KMS-11 (cell line): ENCODE measurements around the gene CRYGS.
"Not testable (repeated sequence)": the region's sequence is repeated elsewhere in the genome, so short reads cannot be mapped to it uniquely, and the experiment has no call there.

ENCODE experiments used
- H2AFZ ChIP-seq: fragments of 200-600 bp; sonication (generic); 2 replicates; pipeline ENCODE4 v1.6.1; 2016; ENCODE audit warnings: antibody characterized with exemption, mixed run types, low read depth
- H3K27ac ChIP-seq: fragments of 200-600 bp; sonication (generic); 2 replicates; pipeline ENCODE4 v1.6.1; 2016; ENCODE audit warnings: mild to moderate bottlenecking, mixed run types
- H3K27me3 ChIP-seq: fragments of 200-600 bp; sonication (generic); 2 replicates; pipeline ENCODE4 v1.6.1; 2017; ENCODE audit warnings: mild to moderate bottlenecking, low read depth, mixed run types, moderate library complexity; ENCODE audit not compliant: insufficient read depth
- H3K36me3 ChIP-seq: fragments of 200-600 bp; sonication (generic); 2 replicates; pipeline ENCODE4 v1.6.1; 2017; ENCODE audit warnings: mild to moderate bottlenecking, mixed run types; ENCODE audit not compliant: insufficient read depth
- H3K4me1 ChIP-seq: fragments of 200-600 bp; sonication (generic); 2 replicates; pipeline ENCODE4 v1.6.1; 2016; ENCODE audit warnings: mild to moderate bottlenecking, low read depth, mixed run types; ENCODE audit not compliant: poor library complexity, severe bottlenecking
- H3K4me2 ChIP-seq: fragments of 200-600 bp; sonication (generic); 2 replicates; pipeline ENCODE4 v1.7.0; 2016; ENCODE audit warnings: mild to moderate bottlenecking, mixed run types
- H3K4me3 ChIP-seq: fragments of 200-600 bp; sonication (generic); IDR thresholded peaks from 2 replicates; pipeline ENCODE4 v1.6.1; 2017; ENCODE audit warnings: low read depth, low read length, mixed read lengths; ENCODE audit not compliant: insufficient read depth
- H3K79me2 ChIP-seq: fragments of 200-600 bp; sonication (generic); 2 replicates; pipeline ENCODE4 v1.6.1; 2016; ENCODE audit warnings: low read depth, mixed run types; ENCODE audit not compliant: insufficient read depth
- H3K9ac ChIP-seq: fragments of 200-600 bp; sonication (generic); 2 replicates; pipeline ENCODE4 v1.6.1; 2016; ENCODE audit warnings: mild to moderate bottlenecking, mixed run types
- H4K20me1 ChIP-seq: fragments of 200-600 bp; sonication (generic); 2 replicates; pipeline ENCODE4 v1.6.1; 2016; ENCODE audit warnings: mild to moderate bottlenecking, mixed run types; ENCODE audit not compliant: insufficient read depth
- TF ChIP-seq, protein P1 (sequence below): fragments of 200-600 bp; sonication (generic); conservative IDR thresholded peaks from 2 replicates; pipeline ENCODE4 v1.6.1; 2017; ENCODE audit warnings: low read depth, mild to moderate bottlenecking, antibody characterized with exemption, low read length, moderate library complexity, mixed read lengths

The CRYGS gene

DNA sequence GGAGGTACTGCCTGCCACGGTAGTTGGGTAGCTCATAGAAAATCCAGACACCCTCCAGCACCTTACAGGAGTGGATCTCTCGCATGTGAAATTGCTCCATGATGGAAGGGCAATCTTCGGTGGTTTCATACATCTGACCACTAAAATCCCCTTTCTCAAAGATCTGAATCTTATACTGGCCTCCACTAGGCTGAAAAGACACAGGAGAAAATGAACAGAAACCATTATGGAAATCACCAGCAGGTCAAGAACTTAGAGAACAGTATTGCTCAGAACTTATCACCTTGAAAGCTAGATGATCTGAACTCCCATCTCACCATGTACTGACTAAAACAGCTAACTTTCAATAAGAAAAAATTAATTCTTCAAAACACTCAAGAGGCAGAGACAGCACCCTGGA lies 5.4 kb downstream of the CRYGS start:
- H2AFZ ChIP-seq, result no peak overlapping the region
- peaks cover 9% of the 10 kb centered on the region for H3K4me1 ChIP-seq
- H4K20me1 ChIP-seq, result no peaks in the 10 kb centered on the region
- no peak overlapping the region for H3K9ac ChIP-seq
- no peak overlapping the region for H3K27ac ChIP-seq
- no peak overlapping the region for H3K4me2 ChIP-seq
- no peaks in the 10 kb centered on the region for H3K79me2 ChIP-seq
- TF ChIP-seq, protein P1, sequence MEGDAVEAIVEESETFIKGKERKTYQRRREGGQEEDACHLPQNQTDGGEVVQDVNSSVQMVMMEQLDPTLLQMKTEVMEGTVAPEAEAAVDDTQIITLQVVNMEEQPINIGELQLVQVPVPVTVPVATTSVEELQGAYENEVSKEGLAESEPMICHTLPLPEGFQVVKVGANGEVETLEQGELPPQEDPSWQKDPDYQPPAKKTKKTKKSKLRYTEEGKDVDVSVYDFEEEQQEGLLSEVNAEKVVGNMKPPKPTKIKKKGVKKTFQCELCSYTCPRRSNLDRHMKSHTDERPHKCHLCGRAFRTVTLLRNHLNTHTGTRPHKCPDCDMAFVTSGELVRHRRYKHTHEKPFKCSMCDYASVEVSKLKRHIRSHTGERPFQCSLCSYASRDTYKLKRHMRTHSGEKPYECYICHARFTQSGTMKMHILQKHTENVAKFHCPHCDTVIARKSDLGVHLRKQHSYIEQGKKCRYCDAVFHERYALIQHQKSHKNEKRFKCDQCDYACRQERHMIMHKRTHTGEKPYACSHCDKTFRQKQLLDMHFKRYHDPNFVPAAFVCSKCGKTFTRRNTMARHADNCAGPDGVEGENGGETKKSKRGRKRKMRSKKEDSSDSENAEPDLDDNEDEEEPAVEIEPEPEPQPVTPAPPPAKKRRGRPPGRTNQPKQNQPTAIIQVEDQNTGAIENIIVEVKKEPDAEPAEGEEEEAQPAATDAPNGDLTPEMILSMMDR, result no peak
- no peaks in the 10 kb centered on the region for H3K36me3 ChIP-seq
- H3K27me3 ChIP-seq, result no peaks in the 10 kb centered on the region
- no peak overlapping the region for H3K4me3 ChIP-seq

DNA sequence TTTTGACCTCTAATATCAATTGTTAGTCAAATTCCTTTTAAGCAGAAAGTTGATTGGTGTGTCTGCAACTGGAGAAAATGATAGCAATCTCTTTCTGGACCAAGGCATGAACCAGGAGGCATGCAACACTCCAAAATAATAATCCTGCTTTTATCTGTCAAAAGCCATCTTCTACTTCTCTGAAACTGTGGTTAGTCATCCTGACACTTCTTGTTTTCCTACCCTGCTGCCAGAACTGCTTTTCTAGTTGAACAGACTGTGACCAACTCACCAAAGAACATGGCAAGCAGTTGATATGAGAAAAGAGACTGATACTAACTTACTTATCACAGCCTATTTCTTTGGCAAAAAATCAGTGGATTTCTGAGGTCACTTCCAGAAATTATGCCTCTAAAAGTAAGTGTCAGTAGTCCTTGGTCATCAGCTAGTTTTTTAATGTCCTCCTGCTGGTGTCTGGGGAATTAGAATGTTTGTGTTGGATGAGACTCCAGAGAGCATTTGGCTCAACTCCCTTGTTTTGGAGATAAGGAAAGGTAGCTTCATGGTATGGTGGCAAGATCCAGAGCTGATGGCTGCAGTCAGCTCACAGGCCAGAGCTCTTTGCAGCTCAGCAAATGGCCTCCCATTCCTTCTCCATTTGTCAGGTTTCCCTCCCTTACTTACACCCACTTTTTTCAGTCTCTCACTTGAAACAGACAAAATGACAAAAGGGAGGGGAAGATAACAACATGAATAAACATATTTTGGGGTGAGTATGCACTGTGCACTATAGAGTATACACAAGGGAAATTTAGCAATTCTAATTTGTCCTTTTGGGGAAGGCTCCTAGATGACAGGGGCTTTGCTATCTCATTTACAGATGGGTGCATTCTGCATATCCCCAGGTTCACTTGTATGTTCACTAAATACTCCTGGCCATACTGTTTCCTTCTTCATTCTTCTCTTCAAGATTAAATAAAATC lies 7.0 kb downstream of the CRYGS start:
- Histone ChIP-seq H2AFZ (no peak overlapping the region), H3K9ac (no peak overlapping the region), H3K4me3 (no peak overlapping the region), H3K27me3 (no peaks in the 10 kb centered on the region), H3K27ac (no peak overlapping the region), H3K4me1 (peaks cover 9% of the 10 kb centered on the region), H3K36me3 (no peaks in the 10 kb centered on the region), H3K79me2 (no peaks in the 10 kb centered on the region), H4K20me1 (no peaks in the 10 kb centered on the region), H3K4me2 (no peak overlapping the region)
- TF ChIP-seq, protein P1, result no peak

DNA sequence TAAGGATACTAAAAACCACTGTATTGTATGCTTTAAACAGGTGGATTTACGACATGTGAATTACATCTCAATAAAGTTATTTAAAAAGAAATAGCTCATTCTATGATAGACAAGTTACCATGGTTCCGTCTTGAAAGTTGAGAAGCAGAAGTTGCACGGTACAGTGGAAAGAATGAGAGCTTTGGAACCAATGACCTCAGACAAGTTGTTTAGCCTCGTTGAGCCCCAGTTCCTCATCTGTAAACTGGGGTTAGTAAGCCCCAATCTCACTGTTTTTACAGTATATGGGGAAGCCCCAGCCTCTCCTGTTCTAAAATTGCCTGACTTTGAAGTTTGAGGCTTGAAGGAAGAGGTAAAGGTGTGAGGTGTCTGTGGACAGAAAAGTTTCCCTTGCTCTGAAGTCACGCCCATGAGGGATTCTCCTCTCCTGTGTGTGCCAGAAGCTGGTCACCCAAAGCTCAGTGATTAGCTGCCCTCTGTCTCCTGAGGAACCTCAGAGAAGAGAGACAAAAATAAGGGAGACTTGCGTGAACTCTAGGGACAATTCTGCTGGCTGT lies 10.0 kb downstream of the CRYGS start:
- TF ChIP-seq, protein P1, result no peak
- Histone ChIP-seq H3K27me3 (no peaks in the 10 kb centered on the region), H3K79me2 (no peaks in the 10 kb centered on the region), H3K27ac (no peak overlapping the region), H3K9ac (no peak overlapping the region), H3K4me3 (no peak overlapping the region), H3K4me1 (no peaks in the 10 kb centered on the region), H4K20me1 (no peaks in the 10 kb centered on the region), H3K36me3 (no peaks in the 10 kb centered on the region), H3K4me2 (no peak overlapping the region), H2AFZ (no peak overlapping the region)

DNA sequence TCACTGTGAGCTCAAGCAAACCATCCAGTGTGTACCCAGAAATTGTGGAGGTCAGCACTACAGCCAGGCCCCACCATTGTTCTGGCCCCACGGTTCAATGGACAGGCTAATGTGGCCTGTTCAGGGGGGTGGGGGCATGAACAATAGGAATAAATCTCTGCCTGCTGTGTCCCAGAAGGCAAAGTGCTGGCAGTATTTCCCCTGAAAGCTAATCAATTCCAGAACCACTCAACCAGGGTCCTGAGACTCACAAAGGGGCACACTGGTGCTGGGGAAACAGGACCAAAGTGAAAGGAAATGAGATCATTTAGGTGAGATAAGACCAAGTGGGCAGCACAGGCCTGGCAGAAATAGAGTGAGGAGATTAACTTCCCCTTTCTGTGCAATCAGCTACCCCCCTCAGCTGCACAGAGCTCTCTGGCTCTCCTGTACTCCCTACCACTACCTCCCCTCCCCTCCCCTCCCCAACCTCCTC lies 11.5 kb downstream of the CRYGS start:
- no peak overlapping the region for H3K27ac ChIP-seq
- no peak overlapping the region for H3K9ac ChIP-seq
- TF ChIP-seq, protein P1, result no peak
- H3K79me2 ChIP-seq, result no peaks in the 10 kb centered on the region
- no peak overlapping the region for H3K4me3 ChIP-seq
- no peaks in the 10 kb centered on the region for H4K20me1 ChIP-seq
- no peak overlapping the region for H2AFZ ChIP-seq
- no peak overlapping the region for H3K4me2 ChIP-seq
- H3K27me3 ChIP-seq, result no peaks in the 10 kb centered on the region
- no peaks in the 10 kb centered on the region for H3K4me1 ChIP-seq
- H3K36me3 ChIP-seq, result no peaks in the 10 kb centered on the region

DNA sequence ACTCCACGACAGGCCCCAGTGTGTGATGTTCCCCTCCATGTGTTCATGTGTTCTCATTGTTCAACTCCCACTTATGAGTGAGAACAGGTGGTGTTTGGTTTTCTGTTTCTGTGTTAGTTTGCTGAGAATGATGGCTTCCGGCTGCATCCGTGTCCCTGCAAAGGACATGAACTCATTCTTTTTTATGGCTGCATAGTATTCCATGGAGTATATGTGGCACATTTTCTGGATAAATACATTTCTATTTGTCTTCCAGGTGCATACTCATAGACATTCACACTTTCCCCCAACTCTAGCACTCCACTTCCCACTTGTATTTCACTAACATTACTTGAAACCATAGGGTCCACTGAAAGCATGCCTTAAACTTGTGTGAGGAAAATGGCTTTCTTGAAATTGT lies 12.5 kb downstream of the CRYGS start:
- H3K36me3 ChIP-seq, H3K4me1 ChIP-seq, H3K27ac ChIP-seq, H3K27me3 ChIP-seq, H3K4me2 ChIP-seq, H3K9ac ChIP-seq, H4K20me1 ChIP-seq, H2AFZ ChIP-seq, H3K4me3 ChIP-seq, H3K79me2 ChIP-seq: not testable (repeated sequence)
